Activated effector memory CD4-positive, alpha-beta T cell treated with anti-CD3 and anti-CD28 coated beads, Interleukin-2, amount 50 U/mL, for 16 hours (primary cell): ENCODE results near the gene SPTLC2.
"Not testable (repeated sequence)": the region's sequence is repeated elsewhere in the genome, so short reads cannot be mapped to it uniquely, and the experiment has no call there.

ENCODE experiments used
- DNase-seq: peaks from one replicate; pipeline ENCODE4 v3.0.0-alpha.2; 2020

SPTLC2 gene

DNA sequence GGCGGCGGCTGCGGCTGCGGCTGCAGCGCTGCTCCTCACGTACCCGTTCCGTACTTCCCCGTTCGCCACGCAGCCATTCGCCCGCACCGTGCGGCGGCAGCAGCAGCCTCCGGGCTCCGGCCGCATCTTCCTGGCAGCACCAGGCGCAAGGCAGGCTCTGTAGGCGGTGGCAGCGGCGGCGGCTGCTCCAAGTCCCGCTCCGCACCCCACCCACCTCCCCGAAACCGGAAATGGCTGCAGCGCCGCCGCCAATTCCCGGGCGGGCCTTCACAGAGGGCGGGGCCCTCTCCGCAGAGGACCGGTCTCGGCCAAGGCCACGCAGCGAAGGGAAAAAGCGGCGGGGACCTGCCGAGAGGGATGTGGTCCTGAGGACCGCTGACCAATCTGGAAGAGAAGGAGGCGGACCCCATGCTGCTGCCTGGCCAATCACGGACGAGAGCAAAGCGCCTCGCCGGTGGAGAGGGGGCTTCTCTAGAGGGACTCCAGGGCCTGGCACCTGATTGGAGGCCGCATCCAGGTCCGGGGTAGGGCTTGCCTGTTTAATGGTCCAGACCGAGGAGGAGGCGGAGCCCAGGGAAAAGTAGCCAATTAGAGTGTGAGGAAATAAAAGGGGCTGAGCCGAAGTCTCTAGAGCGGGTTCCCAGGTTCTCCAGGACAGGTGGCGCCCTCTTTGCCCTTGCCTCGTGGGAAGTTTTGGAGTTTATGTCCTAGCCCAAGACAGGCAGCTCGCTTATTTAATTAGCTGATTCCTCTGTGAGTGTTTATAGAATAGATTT is at the start of gene SPTLC2:
Gene SPTLC2, minus strand, starts transcription at position 184 of the 776 bp plus-strand sequence. Its CDS starts 58 bp downstream, at position 126.
- DNase-seq, result peak; percentile 99

DNA sequence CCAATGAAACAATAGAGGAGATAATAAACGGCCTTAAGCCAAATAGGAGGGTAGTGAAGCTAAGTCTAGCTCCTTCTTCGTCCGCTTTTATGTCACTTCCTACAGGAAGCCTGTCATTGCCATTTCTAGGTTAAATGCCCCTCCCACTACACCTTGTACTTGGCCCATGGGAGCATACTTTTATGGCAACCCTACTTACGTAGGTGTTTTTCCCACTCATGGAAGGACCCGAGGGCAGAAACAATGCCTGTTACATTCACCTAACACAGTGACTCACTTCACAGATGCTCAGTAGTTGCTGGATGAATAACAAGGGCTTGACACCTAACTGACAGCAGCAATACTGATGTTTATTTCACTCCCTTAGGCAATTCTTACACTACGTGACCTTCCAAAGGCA is 46.9 kb upstream of the SPTLC2 start:
- DNase-seq, result no peak

GRCh38 chr14:77661562-77661961 is 45.1 kb upstream of the SPTLC2 start:
- DNase-seq, result not testable (repeated sequence)

DNA sequence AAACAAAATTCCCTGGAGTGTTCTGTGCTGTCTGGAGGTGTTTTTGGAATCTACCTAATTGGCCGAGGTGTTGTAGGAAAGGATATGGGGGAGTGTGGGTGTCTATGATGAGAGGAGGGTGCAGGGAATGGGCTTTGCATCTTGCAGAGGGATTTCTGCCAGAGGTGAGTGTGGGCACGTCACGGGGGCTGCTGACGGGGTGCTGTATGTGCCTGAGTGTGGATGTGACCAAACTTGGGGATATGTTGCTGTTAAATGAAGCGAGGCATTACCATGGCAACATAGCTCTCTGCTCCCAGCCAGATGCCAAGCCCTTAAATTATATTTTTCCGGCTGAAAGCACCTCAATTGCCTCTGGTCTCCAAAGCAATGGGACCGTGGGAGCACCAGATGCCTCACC is 44.3 kb upstream of the SPTLC2 start:
- DNase-seq, result no peak

DNA sequence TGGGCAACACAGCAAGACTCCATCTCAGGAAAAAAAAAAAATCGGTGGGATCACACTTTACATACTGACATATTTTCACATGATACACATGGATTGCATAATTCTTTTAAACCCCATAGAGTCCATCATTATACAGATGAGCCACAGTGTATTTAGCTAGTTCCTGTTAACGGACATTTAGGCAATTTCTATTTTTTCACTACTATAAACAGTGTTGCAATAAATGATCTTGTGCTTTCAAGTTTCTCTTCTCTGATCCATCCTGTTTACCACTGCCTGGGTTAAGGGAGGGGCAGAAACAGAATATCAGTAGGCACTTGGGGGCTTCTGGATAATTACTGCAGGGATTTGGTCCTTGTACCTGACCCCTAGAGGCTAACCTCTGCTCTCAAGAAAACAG is 43.4 kb upstream of the SPTLC2 start:
- no peak for DNase-seq

- DNase-seq, result no peak
Observed at GRCh38 chr14:77657280-77657679, 40.8 kb upstream of the SPTLC2 start.

- DNase-seq, result no peak
Observed at GRCh38 chr14:77654001-77654441, 37.6 kb upstream of the SPTLC2 start.

DNA sequence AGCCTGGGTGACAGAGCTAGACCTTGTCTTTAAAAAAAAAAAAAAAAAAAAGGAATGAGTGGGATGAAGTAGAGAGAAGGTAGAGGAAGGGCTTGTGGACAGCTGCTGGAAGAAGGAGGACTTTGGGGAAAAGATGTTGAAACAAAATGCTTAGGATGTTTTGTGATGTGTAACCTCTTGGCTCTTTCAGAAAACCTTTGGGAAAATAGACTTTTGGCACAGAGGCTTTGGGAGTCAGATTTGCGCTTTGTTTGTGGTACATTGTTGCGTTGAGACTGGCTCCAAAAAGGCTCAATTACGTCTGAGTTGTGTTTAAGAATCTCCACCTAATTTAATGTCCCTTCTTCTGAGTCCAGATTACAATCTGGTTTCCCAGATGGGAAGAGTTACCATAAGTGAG is 32.9 kb upstream of the SPTLC2 start:
- DNase-seq, result no peak

DNA sequence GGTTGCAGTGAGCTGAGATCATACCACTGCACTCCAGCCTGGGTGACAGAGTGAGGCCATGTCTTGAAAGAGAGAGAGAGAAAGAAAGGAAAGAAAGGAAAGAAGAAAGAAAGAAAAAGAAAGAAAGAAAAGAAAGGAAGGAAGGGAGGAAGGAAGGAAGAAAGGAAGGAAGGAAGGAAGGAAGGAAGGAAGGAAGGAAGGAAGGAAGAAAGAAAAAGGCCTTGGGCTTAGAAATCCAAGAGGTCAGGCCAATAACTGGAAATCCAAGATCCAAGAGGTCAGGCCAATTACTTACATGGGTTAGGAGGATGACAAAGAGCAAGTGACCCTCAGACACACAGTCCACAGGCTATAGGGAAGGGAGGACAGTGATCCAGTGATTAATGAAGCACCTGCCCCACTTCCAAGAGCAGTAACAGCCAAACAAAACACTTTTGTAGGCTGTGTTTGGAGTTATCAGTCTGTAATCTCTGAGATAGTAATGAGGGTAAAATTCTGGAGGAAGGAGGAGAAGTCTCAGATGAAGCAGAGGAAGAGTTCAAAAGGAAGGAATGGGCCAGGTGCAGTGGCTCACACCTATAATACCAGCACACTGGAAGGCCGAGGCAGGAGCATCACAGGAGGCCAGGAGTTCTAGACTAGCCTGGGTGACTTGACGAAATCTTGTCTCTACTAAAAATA is 32.2 kb upstream of the SPTLC2 start:
- DNase-seq, result no peak

- DNase-seq, result no peak
Observed at GRCh38 chr14:77647853-77648252, 31.4 kb upstream of the SPTLC2 start.

DNA sequence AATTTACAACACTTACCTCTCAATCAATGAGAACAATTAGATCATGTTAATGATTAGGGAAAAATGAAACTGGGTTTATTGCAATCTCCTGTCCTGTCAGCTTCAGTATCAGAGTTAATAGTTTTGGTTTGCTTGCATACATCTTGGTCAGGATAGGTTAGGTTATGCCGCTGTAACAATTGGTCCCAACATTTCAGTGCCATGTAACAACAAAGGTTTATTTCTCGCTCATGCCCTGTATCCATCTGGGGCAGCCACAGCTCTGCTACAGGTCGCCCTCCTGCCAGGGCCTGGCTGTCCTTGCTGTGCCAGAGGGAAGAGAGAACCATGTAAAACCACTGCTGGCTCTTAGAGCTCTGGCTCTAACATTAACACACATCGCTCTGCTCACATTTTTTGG is 30.5 kb upstream of the SPTLC2 start:
- no peak for DNase-seq

DNA sequence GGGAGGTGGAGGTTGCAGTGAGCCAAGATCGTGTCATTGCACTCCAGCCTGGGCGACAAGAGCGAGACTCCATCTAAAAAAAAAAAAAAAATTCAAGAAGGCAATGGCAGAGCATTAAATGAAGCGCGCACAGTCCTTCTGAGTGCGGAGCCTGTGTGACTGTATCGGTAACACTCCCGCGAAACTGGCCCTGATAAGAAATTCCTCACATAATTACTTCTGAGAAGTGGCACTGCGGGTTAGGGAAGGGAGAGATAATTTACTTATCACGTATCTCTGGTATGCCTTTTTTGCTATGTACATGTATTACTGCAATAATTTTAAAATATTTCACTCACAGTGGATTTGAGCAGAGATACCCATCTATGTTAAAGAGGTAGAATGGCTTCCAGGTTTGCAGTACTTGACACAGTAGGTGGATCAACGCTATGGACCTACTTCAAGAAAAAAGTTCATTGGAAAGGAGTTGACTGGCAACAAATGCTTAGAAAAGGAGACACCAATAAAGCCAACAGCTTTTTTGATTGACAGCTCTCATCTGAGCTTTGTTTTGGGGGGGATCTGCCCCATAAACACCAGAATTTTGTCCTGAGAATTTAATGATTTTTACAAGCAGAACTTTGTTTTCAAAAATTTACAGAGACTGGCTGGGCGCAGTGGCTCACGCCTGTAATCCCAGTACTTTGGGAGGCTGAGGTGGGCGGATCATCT is 29.2 kb upstream of the SPTLC2 start:
- no peak for DNase-seq

GRCh38 chr14:77642407-77642806 is 26.0 kb upstream of the SPTLC2 start:
- no peak for DNase-seq

DNA sequence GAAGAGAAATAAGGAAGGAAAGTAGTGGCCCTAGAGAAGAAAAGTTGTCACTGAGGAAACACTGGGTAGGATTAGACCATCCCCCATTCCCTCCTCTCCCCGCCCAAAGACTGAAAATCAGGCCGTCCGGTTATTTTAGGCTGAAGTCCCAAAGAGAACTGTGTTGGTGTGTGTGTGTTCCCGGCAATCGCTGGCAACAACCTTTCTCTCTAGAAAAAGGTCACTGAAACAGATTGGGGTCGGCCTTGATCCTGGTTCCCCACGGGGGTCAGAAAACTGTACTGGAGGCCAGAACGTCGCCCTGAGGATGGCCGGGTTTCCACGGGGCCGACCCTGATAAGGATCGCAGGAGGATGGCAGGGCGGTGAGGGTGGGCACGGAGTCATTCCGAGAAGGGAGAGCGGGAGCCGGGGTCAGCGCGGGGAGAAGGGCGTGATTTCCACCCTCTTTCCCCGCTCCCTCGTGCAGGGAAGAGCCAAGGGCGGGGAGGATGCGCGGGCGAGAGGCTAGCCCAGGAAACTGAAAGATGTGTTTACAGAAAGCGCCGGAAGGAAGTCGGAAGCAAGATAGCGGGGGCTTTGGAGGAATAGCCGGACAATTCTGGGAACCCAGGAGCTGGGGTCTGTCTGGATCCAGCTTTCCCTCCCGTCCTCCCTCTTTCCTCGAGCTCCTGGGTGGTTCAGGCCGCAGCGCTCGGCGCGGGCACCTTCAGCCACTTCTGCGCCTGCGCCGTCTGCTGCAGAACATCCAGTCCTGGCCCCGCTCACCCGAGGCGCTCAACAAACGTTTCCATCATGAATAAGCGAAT is 25.3 kb upstream of the SPTLC2 start:
- peak; percentile 84 for DNase-seq

- no peak for DNase-seq
Observed at GRCh38 chr14:77640756-77641533, 24.5 kb upstream of the SPTLC2 start.

DNA sequence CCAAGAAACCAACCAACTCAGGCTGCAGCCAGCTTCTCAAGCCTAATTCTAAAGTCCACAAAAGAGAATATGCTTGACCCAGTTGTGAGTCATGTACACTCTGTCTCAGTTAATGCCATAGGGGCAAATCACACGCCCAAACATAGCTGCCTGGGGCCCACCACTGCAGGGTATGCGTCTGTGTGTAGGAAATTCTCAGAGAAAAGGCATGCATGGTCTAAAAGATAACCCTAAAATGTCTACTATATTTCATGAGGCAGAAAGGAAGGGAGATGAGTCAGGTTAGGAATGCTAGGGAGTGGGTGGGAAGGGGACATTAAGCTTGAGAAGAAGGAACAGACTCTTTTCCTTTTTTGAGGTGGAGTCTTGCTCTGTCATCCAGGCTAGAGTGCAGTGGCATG is 22.3 kb upstream of the SPTLC2 start:
- DNase-seq, result no peak

- not testable (repeated sequence) for DNase-seq
Observed at GRCh38 chr14:77635869-77636268, 19.4 kb upstream of the SPTLC2 start.

GRCh38 chr14:77635466-77635865 is 19.0 kb upstream of the SPTLC2 start:
- DNase-seq, result not testable (repeated sequence)

DNA sequence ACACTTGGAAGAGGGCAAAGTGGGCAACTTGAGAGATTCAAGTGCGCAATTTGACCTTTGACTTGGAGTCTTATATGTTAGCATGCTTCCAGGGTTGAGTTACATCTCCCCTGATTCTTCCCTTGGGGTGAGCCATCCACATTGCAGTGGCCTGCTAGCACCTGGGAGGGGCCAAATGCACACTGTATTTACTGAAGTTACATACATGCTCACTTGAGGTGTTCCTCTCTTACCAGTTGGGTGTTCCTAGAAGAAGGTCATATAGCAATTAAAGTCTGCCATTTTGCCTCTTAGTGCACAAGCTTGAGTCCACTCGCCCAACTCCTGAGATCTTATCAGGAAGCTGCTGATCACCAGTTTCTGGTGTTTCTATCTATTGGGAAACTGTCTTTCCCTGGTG is 13.7 kb upstream of the SPTLC2 start:
- DNase-seq, result no peak

- no peak for DNase-seq
Observed at GRCh38 chr14:77625360-77625759, 8.9 kb upstream of the SPTLC2 start.

DNA sequence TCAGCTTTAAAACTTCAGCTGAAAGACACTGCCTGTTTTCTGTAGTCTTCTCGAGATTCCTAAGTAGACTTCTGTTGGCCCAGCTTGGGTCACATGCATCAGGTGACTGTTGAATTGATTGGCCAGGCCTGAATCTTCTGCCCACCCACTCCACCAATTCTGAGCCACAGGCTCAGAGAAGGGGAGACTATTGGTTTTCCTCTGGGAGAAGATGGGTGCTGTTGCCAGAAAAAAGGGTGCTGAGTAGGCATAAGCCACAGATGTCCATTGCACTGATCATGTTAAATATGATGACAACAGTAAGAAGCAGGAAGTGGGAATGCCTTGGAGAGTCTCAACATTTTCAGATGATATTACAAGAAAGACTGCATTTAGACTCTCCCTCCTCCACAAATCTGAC is 6.8 kb upstream of the SPTLC2 start:
- DNase-seq, result no peak

DNA sequence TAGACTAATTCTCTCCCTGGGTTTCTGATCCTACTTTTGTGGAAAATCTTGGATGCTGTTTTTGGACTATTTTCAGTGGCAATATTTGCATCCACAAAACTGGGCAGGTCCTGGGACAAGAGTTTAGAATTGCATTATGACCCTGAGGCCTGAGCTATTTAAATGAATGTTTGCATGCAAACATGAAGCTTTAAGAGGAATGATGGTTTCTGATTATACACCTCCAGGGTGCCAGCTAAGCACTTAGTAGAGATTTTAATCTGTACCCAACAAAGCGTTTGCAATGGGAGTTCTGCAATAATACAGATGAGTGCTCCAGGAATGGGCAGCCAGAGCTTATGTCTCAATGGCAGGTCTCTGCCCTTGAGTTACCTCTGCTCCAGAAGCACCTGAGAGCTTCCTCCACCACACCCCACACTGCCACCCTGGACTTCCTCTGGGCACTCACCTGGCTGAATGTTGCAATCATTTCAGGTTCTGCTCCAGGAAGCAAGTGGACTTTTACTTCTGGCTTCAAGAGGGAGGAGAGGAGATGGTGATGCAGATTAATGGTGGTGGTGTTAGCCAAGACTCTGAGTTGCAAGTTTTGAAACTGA is 6.0 kb upstream of the SPTLC2 start:
- no peak for DNase-seq
